ENCODE results near the gene TAAR6.
"Not testable (repeated sequence)": the region's sequence is repeated elsewhere in the genome, so short reads cannot be mapped to it uniquely, and the experiment has no call there.

Gene TAAR6

GRCh38 chr6:132570221-132570777 lies at the start of gene TAAR6:
Gene TAAR6, plus strand, starts transcription at chr6:132570322. Its CDS starts 0 bp downstream, at chr6:132570322.
- no peak for DNase-seq

- DNase-seq = no peak
These were observed 49.2 kb upstream of the TAAR6 start for GRCh38 chr6:132520953-132521352.

GRCh38 chr6:132524646-132525045 lies 45.5 kb upstream of the TAAR6 start:
- DNase-seq = no peak

- DNase-seq = no peak
These were observed 44.3 kb upstream of the TAAR6 start for GRCh38 chr6:132525866-132526265.

GRCh38 chr6:132526461-132526860 lies 43.7 kb upstream of the TAAR6 start:
- DNase-seq = no peak

- DNase-seq = no peak
These were observed 42.3 kb upstream of the TAAR6 start for GRCh38 chr6:132527791-132528190.

GRCh38 chr6:132530293-132530974 lies 39.7 kb upstream of the TAAR6 start:
- DNase-seq = peak; percentile 38 to 52

- DNase-seq = not testable (repeated sequence)
These were observed 35.6 kb upstream of the TAAR6 start for GRCh38 chr6:132534546-132534945.

GRCh38 chr6:132537145-132537544 lies 33.0 kb upstream of the TAAR6 start:
- no peak for DNase-seq

- DNase-seq = no peak
These were observed 32.1 kb upstream of the TAAR6 start, which contains the start of gene TAAR9 for GRCh38 chr6:132537977-132538376. Gene TAAR9, plus strand, starts transcription at chr6:132538277. Its CDS starts 13 bp downstream, at chr6:132538290.

GRCh38 chr6:132544826-132545225 lies 25.3 kb upstream of the TAAR6 start:
- no peak for DNase-seq

- no peak for DNase-seq
These were observed 21.2 kb upstream of the TAAR6 start for GRCh38 chr6:132548746-132549463.

- DNase-seq = no peak
These were observed 18.9 kb upstream of the TAAR6 start for GRCh38 chr6:132551214-132551613.

GRCh38 chr6:132552372-132552771 lies 17.8 kb upstream of the TAAR6 start, which contains the start of gene TAAR8:
Gene TAAR8, plus strand, starts transcription at chr6:132552672. Its CDS starts 21 bp downstream, at chr6:132552693.
- no peak for DNase-seq

GRCh38 chr6:132560087-132560486 lies 10.0 kb upstream of the TAAR6 start:
- not testable (repeated sequence) for DNase-seq

GRCh38 chr6:132566404-132566803 lies 3.7 kb upstream of the TAAR6 start:
- DNase-seq = no peak

- DNase-seq = no peak
These were observed 2.6 kb upstream of the TAAR6 start for GRCh38 chr6:132567566-132567965.

GRCh38 chr6:132568611-132569010 lies 1.5 kb upstream of the TAAR6 start:
- no peak for DNase-seq

GRCh38 chr6:132569170-132569569 lies 952 bp upstream of the TAAR6 start:
- DNase-seq = no peak

- no peak for DNase-seq
These were observed 1.7 kb downstream of the TAAR6 start for GRCh38 chr6:132571774-132572173.

- DNase-seq = no peak
These were observed 14.6 kb downstream of the TAAR6 start for GRCh38 chr6:132584698-132585097.

- no peak for DNase-seq
These were observed 17.3 kb downstream of the TAAR6 start for GRCh38 chr6:132587424-132587823.

- no peak for DNase-seq
These were observed 19.3 kb downstream of the TAAR6 start, which contains the start of gene TAAR5 for GRCh38 chr6:132589454-132589853. Gene TAAR5, minus strand, starts transcription at chr6:132589741. Its CDS starts 55 bp downstream, at chr6:132589686.

- DNase-seq = no peak
These were observed 20.2 kb downstream of the TAAR6 start for GRCh38 chr6:132590362-132590761.

Data from stimulated activated CD4-positive, alpha-beta T cell treated with anti-CD3 and anti-CD28 coated beads, Interleukin-4, amount 100 ng/mL, for 4 hours (primary cell).